Hindlimb muscle (tissue), 1 donor: ENCODE data around the gene FTCDNL1. TPM values are rescaled to one million over a fixed set of nuclear protein-coding genes. Genes with fewer than 3 reads are reported as not detected.

Source experiments
- DNase-seq: peaks from one replicate; pipeline ENCODE4 v3.0.0-alpha.2; 2013
- polyA plus RNA-seq: library from polyadenylated mRNA; unstranded; fragments of 120-200 nt; gene quantifications from one replicate; pipeline ENCODE4 v1.2.1, GENCODE V29; 2013; ENCODE audit not compliant: insufficient read length

Gene FTCDNL1
- polyA plus RNA-seq, 1 donor: 2.0 TPM

DNA sequence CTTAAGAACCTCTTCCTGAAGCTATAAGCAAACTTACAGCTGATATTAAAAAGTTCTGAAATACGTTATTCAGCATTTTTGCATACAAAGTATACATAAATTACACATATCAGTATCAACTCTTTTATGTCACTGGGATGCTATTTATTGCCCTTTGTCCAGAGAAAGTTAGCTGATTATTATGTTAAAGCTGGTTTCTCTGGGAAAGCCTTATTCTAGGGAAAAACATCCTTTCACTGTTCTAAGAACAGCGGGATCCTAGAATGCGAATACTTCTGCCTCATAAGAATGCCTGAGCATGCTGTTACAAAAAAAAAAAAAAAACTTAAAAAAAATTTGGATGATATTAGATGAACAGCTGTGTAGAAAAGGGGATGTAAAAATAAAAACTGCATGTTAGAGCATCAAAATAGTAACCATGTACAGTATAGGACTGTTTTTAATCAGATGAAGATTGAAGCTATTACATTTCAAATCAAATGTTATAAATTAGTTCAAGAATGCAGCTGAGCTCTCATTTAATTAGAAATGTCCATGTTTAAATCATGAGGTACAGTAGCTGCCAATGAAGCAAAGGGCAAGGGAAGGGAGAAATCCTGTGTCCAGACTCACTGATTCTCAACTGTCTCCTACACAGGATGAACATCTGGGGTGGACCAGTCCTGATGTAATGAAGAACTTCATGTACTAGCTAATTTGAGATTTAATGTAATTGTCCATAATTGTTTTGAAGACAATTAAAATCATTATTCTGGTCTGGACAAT, 8.2 kb downstream of the FTCDNL1 start:
- DNase-seq: no peak

DNA sequence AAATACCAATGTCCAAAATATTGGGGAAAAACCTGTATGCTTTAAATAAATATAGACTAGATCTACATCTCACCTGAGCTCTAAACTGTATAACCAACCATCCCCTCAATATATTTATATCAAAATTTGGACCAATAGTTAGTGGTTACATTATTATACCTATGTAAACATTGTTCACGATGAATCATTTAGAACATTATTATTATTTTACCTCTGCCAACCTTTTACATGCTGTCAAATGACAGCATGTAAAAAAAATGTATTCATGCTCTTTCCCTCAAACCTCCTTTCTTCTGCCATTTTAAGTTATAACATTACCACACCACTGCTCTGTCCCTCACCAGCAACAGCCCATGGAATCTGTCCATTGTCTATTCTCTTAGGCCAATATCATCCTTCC, 9.6 kb downstream of the FTCDNL1 start:
- no peak for DNase-seq

DNA sequence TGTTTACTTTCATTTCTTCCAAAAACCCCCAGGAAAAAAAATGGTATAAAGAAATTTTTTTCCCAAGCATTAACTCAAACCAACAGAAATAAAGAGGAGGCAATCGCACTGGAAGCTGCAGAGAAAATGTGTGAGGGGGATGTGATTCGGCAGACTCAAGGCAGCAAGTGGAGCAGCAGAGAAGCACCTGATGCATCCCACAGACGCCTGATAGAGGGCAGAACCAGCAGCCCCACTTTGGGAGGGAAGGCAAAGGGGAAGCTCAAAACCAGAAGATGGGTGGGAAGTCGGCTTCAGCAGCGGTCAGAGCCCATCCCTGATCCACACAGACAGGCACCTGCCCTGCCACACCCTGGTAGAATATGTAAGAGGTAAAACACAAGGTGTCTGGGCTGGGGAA, 12.6 kb downstream of the FTCDNL1 start:
- no peak for DNase-seq

DNA sequence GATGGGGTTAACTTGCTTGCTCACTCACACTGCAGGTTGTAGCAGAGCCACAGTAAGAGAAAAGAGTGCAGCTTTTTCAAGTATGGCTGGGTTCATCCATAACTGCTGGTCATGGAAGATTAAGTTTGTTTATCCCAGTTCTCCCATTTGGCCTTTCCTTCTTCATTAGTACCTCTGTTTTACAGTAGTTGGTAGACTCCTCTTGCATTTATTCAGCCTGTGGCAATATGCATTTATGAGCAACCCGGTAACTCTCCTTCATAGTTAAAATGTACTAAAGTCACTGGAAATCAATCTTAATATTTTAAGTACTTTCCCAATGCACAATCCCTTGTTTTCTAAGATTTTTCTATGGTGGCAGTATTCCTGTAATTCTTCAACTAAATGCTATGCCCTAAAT, 14.0 kb downstream of the FTCDNL1 start:
- DNase-seq: no peak

DNA sequence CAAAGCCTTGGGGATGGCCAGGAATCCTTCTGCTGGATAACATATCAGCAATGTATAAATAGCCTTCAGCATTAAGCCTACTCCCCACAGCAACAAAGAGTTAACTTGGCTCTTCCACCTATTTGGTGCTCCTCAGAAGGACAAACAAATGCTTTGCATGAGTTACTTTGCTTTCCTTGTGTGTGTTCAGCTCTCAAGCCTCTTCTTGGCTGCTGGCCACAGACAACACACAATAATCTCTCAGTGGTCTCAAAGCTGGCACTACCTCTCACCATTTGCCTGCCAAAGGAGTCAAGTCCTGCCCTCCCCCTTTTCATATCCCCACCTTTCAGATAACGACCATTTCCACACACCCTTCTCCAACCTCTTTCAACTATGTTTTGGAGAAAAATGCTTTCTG, 17.5 kb downstream of the FTCDNL1 start:
- DNase-seq: no peak

GRCh38 chr2:199830531-199830930, 20.5 kb downstream of the FTCDNL1 start:
- DNase-seq: no peak

DNA sequence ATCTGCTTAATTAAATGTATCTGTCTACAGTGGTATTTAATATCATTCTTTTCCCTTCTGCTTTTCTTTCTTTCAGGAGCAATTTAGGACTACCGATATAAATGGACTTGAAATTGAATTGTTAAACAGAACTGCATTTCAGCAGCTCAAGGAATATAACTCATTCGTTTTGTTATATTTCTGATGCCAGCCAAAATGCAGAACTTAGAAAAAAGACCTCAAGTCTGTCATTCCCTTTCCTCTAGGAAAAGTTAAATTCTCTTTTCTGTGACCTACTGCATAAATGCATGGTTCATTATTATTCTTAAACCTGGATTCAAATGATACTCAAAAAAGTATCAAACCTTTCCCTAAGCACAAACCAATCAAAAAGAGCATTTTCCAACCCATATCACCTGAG, 21.4 kb downstream of the FTCDNL1 start:
- DNase-seq: no peak

GRCh38 chr2:199819746-199820145, 31.2 kb downstream of the FTCDNL1 start:
- DNase-seq: no peak

DNA sequence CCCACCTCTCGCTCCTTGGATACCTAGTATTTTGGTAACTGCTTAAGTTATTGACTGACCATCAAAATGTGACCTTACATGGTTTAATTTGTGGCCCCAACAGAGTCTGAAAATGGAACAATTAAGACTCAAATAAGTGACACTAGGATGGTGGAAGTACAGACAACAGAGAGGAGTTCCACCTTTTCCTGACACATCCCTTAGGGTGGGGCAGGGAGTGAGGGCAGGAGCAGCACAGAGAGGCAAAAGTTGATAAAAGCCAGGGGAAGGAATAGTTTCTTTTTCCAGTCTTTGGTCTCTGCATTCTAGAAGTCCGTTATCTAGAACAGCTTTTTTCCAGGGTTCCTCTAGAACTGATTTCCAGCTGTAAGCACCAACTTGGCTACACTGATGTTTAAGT, 32.2 kb downstream of the FTCDNL1 start:
- no peak for DNase-seq

GRCh38 chr2:199818026-199818425, 33.0 kb downstream of the FTCDNL1 start:
- DNase-seq: no peak

DNA sequence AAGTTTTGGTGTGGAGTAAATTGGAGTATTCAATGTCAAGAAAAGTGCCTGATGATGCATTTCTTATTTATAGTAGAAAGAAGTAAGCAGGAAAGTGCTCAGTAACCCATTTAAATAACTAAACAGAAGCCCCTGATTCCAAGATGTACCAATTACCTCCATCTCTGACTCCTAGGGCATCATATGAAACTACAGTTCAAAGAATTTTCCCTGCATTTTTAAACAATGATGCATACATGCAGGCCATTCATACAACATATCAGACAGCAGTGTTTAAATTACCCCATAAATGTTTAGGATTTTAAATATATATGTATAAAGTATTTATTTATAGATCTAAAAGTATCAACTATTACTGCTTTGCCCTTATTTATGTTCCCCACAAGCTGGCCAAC, 36.2 kb downstream of the FTCDNL1 start:
- no peak for DNase-seq

- DNase-seq: no peak
These were observed 36.7 kb downstream of the FTCDNL1 start for GRCh38 chr2:199814101-199814816.

GRCh38 chr2:199812493-199812892, 38.5 kb downstream of the FTCDNL1 start:
- DNase-seq: no peak

DNA sequence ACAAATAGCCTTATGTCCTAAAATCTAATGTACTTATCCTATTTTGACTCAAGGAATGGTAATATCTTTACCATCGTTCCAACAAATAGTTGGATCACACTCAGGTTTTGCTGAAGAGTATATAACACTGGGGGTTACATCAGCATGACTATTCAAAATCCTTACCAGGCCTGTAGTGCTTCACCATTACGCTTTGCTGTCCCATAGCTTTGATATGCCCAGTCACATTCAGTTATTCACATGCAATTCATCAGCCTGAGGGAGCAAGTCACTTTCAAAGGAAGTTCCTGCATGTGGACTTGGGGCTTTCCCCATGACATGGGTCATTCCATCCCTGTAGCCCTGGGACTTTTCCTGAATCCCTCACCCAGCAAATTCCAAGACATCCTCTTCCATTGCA, 39.6 kb downstream of the FTCDNL1 start:
- DNase-seq: no peak

DNA sequence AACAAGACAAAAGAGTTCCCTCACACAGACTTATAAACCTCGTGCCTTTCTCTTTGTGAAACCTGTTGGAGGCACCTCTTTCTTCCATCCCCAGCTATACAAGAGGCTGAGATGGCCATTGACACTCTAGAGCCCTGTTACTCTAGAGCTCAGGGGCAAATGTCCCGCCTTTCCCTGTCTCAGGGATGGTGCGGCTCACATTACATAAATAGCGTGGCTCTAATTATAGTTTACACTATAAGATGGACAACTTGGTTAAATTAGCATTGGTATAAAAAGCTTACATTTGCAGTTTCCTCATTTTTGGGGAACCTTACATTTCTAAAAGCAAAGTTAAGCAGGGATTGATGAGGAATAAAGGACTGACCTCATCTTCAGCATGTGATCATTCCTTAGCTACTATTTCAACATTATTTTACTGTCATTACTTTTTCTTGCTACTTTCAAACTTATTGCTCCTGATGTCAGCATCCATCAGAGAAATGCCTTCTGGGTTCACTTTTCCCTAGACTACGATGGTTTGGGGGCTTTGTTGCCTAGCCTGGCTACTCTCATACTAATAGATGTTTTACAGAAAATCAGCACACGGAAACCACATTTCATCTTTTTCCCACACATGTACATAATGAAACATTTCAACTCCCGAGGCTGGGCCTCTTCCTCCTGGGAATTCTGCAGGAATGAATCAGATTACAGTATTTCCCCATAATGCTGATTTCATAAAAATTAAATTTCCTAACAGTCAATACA, 40.4 kb downstream of the FTCDNL1 start:
- no peak for DNase-seq

GRCh38 chr2:199807966-199808365, 43.0 kb downstream of the FTCDNL1 start:
- no peak for DNase-seq

DNA sequence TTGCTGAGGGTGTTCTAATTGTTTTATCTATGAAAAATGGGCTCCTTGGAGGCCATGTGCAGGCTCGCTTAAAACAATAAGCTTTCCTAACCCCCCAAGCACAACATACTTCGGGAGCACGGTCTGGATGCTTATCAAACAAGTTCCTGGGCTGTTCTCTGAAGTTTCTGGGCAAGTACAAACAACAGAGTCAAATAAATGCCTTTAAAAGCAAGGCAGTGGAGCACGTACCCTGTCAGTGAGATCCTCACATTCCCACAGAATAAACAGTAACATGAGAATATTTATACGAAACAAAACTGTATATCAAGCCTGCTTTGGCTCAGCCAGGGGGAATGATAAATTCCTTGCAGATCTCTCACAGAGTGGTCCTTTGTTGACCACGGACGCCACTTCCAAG, 44.8 kb downstream of the FTCDNL1 start:
- DNase-seq: no peak

DNA sequence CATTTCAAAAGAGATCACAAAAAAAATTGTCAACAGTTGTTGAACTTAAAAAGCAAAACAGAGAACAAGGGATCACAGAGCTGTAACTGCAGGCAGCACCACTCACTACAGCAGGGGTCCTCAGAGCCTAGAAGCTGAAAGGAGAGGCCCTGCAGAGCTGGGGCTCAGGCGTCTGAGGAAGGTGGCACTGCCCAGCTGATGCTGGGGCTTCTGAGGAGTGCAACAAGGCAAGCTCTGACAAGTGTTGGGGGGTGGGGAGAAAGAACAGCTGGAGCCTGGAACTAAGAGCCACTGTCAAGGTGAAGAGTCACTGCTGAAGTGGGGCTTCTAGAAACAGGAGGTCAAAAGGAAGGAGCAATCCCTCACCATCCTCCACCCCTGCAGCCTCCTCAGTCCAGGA, 46.2 kb downstream of the FTCDNL1 start:
- DNase-seq: no peak

- DNase-seq: peak; percentile 38
These were observed 52.0 kb downstream of the FTCDNL1 start for GRCh38 chr2:199798831-199799580.

DNA sequence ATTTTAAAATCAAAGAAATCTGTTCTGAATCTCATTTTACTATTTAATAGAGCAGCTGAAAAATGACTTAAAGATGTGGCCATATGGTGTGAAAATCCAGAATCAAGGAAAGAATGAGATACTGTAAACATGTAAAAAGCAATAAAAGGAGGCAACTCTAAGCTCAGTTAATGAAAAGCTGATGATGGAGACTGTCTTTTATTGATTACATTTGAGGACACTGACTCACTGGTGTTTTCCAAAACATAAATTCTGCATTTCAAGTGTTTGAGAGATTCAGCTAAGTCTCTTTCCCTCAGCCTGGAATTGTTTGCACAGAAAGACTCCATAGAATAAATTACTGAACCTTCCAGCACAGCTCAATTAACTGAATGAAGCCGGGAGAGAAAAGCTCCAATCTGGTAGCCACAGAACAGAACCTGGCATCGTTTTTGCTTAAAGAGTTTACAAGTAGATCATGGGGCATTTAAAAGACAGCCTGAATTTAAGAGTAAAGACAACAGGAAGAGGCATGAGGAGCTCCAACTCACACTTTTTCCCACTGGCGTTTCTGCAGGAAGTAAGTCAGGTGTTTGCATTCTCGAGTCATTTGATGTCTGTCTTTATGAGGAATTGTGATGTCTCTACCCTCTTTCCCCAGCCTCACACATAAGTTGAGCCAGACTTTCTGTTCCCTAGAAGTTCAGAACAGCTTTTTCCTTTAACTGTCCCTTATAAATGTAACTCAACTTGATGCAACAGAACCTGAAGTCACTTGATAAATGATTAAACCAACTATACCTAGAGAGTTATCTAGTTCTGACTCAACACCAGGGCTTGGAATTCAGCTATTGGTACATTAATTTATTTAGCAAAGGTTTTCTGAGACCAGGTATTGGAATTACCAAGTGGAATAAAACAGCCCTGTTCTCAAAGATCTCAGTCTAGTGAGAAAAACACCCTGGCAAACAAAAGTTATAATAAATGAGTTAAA, 53.3 kb downstream of the FTCDNL1 start:
- no peak for DNase-seq

DNA sequence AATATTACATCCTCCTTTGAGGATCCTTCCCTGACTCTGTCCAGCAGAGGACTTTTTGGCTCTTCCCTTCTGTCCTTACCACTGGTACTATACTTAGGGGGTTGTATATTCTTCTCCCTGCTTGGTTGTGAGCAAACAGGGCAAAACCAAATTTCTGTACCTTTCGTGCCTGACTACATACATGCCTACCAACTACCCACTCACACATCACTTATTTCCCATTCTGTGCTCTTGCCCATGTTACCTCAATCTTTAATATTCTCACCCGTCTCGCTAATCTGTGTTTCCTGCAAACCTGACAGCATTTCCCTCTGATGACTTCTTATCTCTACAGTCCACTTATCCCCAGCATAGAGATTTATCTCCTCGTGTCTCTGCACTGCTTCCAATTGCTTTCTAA, 58.6 kb downstream of the FTCDNL1 start:
- no peak for DNase-seq

DNA sequence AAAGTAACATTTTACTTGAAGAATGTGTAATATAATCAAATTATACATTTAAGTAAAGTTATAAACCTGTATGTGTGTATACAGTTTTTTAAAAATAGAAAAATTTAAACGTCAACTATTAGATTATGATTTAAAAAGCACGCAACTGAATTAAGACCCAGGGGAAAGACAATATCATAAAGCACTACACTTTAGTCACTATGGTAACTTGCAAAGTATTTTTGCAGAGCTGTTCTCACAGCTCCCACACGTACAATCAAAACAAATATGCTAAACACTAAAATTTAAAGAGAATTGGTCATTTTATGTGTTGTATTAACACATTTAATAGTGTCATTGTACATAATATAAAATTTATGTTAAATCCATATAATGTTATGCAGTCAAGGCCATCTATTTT, 59.7 kb downstream of the FTCDNL1 start:
- DNase-seq: peak; percentile 40
